GM21528 (cell line): ENCODE measurements around the gene CSMD2.

ENCODE experiments used
- ATAC-seq: cut with Tn5 transposase; IDR thresholded peaks from one replicate; pipeline ENCODE4 v1.9.1; 2021; ENCODE audit warnings: mild to moderate bottlenecking, moderate library complexity; ENCODE audit not compliant: unreplicated experiment, low FRiP score

Gene CSMD2

DNA sequence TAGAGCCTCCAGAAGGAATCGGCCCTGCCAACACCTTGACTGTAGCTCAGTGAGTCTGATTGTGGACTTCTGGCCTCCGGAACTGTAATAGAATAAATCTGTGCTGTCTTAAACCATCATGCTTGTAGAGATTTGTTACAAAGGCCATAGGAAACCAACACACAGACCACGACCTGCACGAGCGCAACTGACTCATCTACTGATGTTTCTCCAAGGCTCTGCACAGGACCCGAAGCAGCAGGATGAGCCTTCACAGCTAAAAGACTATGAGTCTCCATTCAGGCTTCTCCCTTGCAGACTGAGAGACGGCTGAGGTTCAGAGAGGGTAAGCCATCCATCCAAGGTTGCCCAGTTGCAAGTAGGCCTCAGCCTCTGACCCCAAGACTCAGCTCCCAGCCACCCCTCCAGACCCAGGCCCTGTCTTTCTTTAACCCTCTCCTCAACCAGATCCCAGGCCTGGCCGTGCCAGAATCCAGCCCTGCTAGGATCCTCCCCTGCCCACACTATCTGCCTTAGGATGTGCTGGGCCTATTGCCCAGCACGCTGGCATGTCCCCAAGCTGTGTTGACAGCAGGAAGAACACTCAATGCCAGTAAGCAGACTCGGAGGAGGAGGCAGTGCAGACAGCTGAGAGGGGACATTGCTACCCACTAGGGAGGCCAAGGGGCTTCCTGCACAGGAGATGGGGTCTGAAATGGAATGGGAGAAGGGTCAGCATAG is 192.2 kb downstream of the CSMD2 start:
- no peak for ATAC-seq

GRCh38 chr1:33971913-33972312 is 193.1 kb downstream of the CSMD2 start:
- no peak for ATAC-seq

GRCh38 chr1:33971018-33971710 is 193.9 kb downstream of the CSMD2 start:
- no peak for ATAC-seq

GRCh38 chr1:33970148-33970825 is 194.7 kb downstream of the CSMD2 start:
- no peak for ATAC-seq

DNA sequence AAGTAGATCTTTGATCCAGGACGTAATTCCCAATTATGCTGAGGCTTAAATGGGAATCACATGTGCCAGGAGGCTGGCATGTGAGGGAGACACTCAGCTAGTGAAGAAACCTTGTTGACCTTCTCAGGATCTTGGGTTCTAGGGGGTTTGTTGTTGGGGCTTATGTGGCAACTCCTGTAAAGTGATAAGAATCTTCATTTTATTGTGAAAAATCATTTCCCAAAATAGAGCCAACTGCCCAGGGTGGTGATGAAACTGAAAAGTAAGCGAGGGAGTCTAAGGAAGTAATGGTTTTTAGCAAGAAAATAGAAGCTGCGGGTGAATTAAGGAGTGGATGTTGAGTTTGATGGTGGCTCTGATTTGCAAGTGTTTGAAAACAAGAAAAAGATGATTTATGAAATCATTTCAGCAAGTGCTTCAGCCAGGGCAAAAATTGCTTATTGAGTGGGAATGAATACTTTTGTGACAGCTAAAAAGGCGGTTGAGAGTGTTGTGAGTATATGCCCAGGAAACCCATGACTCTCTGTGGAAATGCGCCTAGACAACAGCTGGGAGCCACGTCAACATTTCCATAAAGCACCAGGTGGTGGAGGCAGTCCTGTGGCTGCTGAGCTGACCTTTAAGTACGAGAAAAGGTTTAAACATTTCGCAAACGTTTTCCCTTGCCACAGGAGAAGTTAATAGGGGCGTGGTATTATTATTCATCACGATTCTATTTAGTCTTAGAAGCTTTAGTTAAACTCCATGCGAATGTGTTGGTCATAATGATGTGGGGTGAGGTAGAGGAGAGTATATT is 198.5 kb downstream of the CSMD2 start:
- no peak for ATAC-seq

DNA sequence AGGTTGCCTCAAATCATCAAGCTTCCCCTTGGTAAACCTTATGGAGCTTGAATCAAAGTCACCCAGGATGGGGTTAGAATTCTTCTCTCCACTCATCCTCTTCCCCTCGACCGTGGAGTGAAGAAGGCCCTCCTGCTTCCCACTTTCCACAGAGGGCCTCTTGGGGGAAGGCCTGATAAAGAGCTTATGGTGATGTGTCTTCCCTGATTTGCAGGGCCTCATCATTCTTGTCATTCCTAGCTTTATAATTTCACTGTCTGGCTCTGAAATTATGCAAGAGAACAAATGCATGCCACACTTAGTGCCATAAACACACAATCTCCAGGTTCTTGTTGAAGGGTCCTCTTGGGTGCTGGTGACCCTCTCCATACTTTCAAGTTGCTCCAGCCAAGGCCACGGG is 199.9 kb downstream of the CSMD2 start:
- ATAC-seq: no peak

DNA sequence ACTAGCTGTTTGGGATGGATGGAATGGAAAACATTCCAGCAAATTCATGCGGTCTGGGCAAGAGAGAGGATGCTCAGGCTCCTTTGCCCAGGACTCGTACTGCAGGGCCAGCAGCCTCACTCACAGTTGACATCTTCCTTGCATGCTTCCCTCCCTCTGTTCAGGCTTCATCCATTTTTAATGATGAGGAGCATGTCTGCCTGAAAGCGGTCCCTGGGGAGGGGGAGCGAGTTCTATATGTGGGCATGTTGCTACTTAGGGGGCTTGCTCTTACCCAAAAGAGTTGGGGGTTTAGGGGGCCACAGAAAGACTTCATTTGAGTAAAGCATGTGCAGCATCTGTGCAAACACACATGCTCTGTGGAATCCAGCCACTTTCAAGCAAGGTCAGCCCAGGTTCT is 203.0 kb downstream of the CSMD2 start:
- no peak for ATAC-seq

DNA sequence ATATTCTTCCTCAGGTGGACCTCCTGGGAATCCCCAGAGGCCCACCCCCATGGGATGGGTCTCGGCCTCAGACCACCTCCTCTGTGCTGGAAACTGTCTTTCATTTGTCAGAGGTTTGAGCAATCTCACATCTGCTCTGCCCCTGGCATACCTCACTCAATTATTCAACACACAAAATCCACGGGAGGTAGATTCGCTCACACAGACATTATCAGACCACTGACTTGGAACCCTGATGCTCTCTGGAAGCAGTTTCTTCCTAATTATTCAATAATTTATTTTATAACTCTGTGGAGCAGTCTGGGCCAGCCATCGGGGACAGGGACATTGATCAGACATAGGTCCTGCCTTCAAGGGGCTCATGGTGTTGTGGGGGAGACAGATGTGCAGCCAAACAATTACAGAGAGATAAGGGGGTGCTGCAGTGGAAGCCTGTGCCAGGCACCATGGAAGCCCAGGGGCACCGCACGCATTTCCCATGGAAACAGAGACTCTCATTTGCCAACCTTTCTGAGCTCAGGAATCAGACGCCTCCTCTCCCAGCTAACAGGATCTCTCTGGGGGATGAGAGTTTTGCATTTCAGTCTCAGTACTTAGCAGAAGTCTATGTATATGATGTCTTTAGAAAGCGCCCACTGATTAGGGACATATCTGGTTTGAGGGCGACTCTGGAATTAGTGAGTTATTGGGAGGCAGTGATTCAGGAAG is 204.7 kb downstream of the CSMD2 start:
- no peak for ATAC-seq

GRCh38 chr1:33957854-33958253 is 207.2 kb downstream of the CSMD2 start:
- no peak for ATAC-seq

- no peak for ATAC-seq
Measured at GRCh38 chr1:33955096-33955495, 209.9 kb downstream of the CSMD2 start.

GRCh38 chr1:33949570-33949969 is 215.5 kb downstream of the CSMD2 start:
- ATAC-seq: no peak

GRCh38 chr1:33948291-33948690 is 216.7 kb downstream of the CSMD2 start:
- no peak for ATAC-seq

- ATAC-seq: no peak
Measured at GRCh38 chr1:33946836-33947235, 218.2 kb downstream of the CSMD2 start.

- ATAC-seq: no peak
Measured at GRCh38 chr1:33944846-33945245, 220.2 kb downstream of the CSMD2 start.

DNA sequence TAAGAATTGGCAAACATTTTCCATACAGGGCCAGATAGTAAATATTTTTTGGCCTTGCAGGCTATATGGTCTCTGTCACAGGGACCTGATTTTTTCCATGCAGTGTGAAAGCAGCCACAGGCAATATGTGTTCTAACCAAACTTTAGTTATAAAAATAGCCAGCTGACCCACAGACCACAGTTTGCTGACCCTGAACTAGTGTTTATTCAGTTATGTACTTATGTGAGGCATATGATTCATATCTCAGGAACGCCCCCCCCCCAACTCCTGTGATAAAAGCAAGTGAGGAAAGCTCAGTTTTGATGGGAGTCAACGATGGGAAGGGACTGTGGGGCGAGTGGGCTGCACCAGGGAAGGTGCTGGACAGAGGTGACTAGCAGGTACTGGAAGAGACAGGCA is 221.1 kb downstream of the CSMD2 start:
- ATAC-seq: no peak

- no peak for ATAC-seq
Measured at GRCh38 chr1:33932871-33933270, 232.2 kb downstream of the CSMD2 start.

GRCh38 chr1:33931111-33931475 is 233.9 kb downstream of the CSMD2 start:
- ATAC-seq: no peak

GRCh38 chr1:33930346-33931110 is 234.5 kb downstream of the CSMD2 start:
- no peak for ATAC-seq

GRCh38 chr1:33928251-33928650 is 236.8 kb downstream of the CSMD2 start:
- ATAC-seq: no peak

- no peak for ATAC-seq
Measured at GRCh38 chr1:33927721-33928120, 237.3 kb downstream of the CSMD2 start.
